Activated CD4-positive, alpha-beta T cell treated with anti-CD3 and anti-CD28 coated beads, Interleukin-2, amount 50 U/mL, for 48 hours (primary cell): Measurements from ENCODE around the gene PPP3R2.
"Not testable (repeated sequence)": the region's sequence is repeated elsewhere in the genome, so short reads cannot be mapped to it uniquely, and the experiment has no call there.

Experiments used
- DNase-seq, 2 experiments: peaks; one replicate each; pipeline ENCODE4 v3.0.0-alpha.2; 2020

Gene PPP3R2

DNA sequence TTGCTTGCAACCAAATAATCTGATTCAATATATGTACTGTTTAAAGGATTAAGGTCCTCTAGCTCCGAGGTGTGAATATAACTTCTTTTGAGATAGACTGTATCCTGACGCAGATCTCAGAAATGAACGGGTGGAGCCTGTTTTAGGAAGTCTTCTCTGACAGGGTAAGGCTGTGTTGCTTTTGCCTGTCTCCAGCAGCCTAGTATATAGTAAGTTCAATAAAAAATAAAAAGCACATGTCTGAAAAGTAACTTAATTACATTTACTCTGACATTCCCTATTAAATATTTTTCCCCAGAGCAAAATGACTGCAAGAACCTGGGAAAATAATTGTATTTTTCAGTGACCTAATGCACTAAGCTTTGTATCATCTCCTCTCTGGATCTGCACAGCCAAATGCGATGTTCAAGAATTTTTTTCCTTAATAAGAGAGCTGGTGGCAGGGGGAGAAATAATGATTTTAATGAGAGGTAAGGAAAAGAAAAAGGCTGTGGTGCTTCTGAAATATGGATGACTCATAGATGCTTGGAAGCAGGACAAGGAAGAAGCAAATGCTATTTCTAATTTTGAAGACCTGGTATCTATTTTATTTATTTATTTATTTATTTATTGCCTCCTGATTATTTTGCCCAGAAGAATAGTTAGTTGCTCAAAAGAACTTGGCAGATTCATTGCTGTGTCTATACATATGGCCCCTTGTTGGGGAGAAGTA is 7.3 kb downstream of the PPP3R2 start:
- no peak for DNase-seq

DNA sequence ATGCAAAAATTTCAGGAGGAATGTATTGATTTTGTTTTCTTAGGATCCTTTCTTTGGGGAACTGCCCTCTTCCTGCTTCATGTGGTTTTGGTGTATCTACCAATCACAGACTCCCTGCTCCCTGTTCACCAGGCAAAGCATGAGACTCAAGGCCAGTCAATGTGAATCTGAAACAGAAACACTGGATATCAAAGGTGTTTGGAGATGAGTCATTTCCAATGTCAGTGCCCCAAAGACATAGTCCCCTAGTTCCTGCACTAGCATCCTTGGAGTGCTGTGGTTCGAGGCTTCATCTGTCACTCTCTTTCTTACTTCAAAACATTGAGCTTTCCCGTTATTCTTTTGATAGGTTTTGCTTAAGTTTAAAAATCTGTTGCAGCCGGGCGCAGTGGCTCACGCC is 8.1 kb downstream of the PPP3R2 start:
- peak in 1 of 2 experiments; percentile 11 for DNase-seq

DNA sequence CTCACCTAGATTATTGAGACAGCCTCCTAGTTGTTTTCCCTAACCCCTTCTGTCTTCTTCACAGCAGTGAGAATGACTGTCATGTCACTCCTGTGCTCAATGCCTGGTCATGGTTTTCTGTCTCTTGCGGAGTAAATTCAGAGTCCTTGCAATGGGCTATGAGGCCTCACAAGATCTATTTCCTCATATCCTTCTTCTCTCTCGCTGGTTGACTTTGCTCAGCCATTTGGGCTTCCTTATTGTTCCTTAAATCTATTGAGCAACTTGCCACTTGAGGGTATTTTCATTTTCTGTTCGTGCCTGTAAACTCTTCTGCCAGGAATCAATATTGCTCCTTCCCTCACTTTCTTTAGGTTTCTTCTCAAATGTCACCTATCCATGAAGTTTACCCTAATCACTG is 9.0 kb downstream of the PPP3R2 start:
- no peak for DNase-seq

DNA sequence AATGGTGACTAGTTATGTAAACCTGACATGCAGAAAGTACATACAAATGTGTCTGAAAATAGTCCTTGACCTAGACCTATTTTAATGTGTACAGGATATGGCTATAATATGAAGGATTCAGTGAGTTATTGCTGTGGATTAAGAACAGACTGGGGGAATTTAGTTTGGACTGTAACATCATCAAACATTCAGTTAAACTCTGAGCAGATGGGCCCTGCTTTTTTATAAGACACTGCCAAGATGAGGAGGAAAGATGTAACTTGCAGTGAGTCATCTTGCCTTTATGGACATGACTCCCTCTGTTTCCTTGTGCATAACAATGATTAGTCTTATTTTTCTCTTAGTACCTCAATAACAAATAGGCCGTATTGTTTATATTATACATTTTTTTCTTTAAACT is 12.2 kb downstream of the PPP3R2 start:
- DNase-seq = no peak

DNA sequence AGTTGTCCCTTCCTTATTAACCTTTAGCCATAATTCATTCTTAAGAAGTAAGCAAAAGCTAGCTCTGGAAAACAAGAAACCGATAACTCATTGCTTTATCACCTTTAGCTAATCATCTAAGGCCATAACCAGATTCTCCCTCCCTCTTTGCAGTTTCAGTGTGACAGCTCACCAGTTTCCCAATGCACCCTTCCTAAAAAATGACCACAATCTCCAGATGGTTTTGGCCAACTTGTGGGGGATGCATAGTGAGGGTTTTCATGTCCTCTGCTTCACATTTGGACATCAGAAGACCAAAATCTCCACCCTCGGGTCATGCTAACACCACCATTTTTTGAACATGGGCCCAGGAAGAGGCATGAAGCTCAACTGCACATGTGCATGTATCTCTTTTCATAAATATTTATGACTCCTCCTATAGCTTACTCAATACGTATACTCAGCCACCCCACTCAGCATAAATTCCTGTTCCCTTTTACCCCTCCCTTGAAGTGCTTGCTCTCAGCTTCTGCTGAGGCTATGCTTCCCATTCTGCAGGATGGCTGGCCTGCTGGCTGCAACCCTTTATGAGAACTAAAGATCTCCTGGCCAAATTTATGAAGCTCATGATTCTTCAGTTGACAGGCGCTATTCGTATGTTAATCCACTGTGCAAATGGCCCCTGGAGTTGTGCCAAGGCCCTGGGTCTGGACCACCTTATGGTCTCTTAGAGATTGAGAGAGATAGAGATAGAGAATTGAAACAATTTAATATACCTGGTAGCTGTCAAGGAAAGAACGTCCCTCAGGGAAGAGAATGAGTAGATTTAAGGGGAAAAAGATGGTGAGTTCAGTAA is 14.8 kb downstream of the PPP3R2 start:
- DNase-seq = no peak

DNA sequence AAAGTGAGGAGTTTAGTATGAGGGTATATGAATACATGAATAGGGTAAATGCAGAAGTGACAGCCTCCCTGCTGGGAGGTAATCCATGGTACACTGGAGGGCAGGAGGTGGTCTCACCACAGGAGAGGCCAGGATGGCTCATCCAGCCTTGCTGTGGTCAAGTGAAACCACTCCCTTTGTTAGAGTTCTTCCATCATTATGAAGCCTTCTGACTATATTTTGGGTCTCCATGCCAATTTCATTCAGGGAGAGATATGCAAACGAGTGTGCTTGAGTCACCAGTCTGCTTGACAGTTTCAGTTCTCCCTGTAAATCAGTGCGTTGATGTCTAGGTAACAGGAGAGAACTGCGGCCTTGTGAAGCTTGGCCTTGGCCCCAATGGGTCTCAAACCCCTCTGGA is 16.4 kb downstream of the PPP3R2 start:
- DNase-seq = no peak

DNA sequence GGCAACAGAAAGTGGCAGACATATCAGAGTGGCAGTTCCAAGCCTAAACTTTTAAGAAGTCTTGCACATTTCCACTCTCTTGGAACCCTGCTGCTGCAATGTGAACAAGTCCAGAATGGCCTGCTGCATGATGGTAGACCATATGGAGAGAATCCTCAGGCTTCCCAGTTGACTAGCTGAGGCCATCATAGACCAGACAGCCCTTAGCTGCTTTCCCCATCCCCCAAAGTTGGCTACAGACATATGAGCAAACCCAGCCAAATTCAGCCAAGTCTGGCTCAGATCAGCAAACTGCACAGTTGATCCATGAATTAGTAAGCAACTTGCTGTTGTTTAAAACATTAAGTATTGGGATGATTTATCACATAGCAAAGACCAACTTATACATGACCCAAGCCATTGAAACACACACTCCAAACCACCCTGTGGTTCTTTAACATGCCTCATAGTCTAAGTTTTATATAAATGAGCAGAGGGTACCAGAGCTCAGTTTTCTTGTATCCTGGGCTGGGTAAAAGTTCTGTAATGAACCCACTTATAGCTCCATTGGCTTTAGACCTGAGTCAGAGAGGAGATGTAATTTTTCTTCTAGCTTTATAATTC is 19.9 kb downstream of the PPP3R2 start:
- DNase-seq = no peak

DNA sequence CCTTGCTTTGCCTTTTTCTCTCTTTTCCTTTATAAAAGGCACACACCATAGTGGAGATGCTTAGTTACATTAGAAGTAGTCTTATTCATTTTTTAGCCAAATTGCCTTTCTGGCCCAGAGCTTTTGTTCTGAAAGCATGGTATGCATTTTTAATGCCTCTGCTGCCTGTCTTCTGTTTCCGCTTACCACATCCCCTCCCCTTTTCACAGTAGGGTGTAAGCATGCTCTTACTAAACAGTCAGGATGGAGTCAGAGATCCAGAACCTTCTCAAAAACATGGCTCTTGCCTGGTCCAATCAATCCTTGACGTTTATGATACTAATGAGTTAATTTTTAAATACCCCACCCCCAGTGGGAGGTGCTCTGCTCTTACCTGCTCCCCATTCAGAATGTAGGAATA is 22.5 kb downstream of the PPP3R2 start:
- no peak for DNase-seq

DNA sequence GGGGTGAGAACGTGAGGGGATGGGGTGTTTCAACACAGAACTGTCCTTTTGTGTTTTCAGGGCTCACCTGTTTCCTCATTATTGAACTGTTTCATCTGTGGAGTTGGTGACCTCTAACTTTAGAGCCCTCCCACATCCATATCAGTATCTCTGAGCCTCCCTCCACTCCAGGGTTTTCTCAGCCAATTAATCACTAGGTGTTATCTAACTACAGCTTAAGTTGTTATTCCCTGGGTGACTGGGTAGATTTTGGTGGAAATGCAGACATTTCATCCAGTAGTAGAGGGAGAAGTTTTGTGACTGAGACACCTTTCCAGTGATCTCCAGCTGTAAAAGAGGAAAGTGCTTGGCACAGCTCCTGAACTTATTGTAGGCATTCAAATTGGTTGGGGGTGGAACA is 23.7 kb downstream of the PPP3R2 start:
- no peak for DNase-seq

DNA sequence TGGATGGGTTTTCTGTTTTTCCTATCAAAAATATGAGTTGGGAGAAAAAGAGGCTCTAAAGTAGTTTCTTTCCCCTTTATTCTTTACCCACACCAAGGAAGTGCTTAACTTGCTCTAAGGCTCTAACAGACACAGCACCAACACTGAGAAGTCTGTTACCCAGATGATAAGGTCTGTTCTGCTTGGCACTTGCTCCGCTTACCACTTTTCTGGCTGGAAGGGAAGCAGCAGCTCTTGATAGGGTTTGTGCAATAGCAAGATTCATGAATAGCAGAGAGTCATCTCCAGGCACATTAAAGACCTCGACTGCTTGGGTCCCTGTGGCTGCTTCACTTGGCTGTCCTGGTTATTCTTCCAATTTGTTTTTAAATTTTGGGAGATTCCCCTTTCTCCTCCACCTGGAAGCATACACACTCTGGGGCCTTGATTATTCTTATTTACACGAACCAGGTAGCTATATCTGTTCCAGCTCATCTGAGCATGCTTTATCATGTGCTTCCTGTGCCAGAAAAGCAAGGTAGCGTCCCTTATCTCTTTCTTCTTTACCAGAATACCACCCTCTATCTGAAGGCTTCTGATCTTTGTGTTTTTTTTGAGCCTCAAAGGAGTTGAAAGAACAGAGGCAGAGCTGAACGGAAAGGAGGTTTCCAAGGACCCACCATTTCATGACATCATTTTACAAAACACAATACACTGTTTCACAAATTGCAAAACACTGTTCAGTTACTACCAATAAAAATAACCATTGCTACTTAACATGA is 24.8 kb downstream of the PPP3R2 start:
- DNase-seq = no peak

DNA sequence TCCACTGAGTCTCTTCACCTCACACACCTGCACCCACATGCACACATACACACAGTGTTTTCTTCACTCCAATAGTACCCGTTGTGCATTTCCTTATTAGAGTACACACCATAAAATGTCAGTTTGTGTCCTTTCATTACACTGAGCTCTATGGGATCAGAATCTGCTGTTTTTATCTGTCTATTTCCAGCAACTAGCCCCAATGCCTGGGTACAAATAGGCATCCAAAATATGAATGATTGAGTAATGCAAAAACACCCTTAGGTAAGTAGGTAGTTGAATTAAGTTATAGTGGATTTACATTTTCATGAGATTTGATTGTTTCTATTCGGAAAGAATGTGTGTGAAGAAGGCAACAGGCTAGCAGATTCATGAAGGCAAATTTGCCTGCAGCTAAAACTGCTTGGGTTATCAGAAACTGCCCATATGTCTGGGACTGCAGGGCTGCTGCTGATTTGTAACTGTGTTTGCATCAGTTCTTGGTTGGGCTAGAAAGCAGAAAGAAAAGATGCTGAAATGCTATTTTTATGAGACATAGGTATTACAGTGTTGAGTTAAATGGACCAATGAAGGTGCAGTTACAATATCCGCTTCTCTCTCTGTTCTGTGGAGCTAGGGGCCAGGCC is 26.9 kb downstream of the PPP3R2 start:
- no peak for DNase-seq

DNA sequence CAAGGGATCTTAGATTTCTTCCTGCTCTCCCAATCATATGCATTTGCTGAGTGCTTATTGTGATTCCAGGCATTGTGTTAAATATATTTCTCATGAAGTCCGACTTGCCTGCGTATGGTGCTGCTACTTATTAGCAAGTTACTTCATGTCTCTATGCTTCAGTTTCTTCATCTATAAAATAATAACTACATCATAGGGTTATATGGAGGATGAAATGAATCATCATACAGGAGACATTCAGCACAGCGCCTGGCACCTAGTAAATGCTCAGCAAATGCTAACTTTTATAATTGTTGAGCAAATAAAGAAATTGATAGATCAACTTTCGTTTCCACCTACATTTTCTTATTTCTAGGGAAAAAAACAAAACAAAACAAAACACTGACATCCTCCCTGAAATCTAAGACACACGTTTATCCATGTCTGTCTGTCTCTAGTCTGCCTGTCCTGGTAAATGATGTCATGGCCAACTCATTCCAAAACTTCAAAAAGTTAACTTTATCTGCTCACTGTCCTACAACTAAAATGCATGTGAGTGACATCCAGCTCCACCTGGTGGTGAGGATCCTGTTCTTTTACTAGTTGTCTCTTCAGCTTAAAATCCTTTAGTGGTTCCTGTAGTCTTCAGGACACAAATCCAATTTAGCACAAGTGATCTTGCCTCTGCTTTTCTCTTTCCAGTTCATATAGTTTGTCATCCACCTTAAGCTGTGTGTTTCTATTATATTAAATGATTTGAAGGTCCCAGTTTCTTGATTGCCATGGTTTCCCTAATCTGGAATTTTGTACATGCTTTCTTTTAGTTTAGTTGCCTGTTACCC is 27.7 kb downstream of the PPP3R2 start:
- DNase-seq = peak; percentile 27 to 50

DNA sequence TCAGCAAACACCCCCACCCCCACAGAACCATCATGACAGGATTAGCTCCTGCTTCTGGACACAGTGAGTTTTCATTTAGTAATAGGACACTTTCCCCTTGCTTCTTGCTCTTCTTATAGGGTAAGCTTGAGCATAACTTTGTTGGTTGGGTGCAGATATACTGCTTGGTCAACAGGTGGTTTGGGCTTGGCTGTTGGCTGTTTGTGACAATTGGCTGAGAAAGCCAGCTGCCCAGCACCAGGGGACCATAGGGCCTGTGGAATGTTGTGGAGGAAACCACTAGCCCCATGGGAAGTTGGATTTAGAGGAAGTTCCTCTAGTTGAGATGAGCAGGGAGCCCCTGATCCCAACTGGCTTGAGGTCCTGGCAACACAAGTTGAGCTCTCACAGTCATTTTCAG is 30.5 kb downstream of the PPP3R2 start:
- DNase-seq = no peak

DNA sequence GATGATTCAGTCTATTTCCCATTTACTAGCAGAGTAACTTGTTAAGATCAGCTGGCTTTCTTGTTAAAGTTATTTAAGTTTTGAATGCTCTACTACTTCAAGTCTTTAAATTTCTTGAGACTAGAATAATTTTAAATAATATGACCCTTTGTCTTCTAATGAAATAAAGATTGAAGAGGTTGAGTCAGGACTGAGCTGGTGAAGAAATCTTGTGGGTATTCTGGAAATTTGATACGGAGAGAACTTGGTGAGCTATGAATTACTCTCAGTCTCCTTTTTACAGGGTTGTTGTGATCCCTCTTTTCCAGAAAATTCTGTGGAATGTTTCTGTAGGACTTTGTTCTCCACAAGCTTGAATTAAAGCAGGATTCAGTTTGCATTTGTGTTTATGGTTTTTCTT is 31.8 kb downstream of the PPP3R2 start:
- DNase-seq = no peak

DNA sequence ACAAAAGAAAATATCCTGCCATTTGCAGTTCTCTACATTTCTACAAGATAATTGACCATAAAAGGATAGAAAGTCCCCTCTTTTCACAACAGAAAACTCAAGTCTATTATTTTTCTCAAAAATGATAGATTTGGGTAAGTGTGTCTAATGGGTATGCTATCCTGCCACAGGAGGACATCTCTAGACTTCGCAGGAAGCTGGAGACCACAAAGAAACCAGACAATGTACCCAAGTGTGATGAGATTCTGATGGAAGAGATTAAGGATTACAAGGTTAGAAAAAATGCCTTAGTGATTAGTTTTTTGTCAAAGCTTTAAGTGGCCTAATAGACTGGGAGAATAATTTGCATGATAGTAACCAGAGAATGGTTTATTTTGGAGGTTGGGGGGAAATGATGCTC is 33.0 kb downstream of the PPP3R2 start:
- DNase-seq = no peak

DNA sequence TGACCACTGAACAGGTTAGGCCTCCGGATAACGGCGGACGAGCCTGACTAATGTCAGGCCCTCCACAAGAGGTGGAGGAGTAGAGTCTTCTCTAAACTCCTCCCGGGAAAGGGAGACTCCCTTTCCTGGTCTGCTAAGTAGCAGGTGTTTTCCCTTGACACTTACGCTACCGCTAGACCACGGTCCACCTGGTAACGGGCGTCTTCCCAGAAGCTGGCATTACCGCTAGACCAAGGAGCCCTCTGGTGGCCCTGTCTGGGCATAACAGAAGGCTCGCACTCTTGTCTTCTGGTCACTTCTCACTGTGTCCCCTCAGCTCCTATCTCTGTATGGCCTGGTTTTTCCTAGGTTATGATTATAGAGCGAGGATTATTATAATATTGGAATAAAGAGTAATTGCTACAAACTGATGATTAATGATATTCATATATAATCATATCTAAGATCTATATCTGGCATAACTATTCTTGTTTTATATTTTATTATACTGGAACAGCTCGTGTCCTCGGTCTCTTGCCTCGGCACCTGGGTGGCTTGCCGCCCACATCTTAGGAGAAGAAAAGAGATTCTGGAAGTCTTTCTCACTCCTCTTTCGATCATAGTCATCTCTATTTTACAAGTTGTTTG is 45.2 kb downstream of the PPP3R2 start:
- not testable (repeated sequence) for DNase-seq

DNA sequence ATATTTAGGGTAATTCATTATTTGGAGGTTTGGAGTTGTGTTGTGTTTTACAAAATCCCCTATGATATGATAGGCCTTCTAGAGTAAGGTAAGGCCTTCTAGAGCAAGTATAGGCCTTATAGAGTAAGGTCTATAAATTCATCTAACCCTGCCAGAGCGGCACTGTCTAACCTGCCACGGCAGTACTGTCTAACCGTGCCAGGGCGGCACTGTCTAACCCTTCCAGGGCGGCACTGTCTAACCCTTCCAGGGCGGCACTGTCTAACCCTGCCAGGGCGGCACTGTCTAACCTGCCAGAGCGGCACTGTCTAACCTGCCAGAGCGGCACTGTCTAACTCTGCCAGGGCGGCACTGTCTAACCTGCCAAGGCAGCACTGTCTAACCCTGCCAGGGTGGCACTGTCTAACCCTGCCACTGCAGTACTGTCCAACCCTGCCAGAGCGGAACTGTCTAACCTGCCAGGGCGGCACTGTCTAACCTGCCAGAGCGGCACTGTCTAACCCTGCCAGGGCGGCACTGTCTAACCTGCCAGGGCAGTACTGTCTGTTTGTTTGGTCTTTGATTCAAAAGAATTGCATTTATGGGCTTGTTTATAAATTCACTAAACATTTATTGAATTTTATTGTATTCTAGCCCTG is 51.6 kb downstream of the PPP3R2 start:
- DNase-seq = no peak
